AG04449 (cell line): ENCODE data around the gene PPP2R2C.

Source experiments
- CTCF ChIA-PET: fragments of 350-600 bp; formaldehyde crosslinking; extraction: SDS; loops from one replicate; lab custom pipeline; 2021; ENCODE audit warnings: antibody characterized with exemption; lab: Yijun Ruan, JAX
- POLR2A ChIA-PET: fragments of 400-600, 350-600 bp; formaldehyde crosslinking; extraction: SDS; loops from one replicate; lab custom pipeline; 2020; ENCODE audit warnings: antibody characterized with exemption, inconsistent platforms; lab: Yijun Ruan, JAX
- DNase-seq: peaks from one replicate; pipeline ENCODE4 v3.0.0-alpha.2; 2010; ENCODE audit warnings: low read depth, low spot score
- H3K4me3 ChIP-seq: 2 replicates; pipeline ENCODE4 v1.5.1; 2011; ENCODE audit warnings: low read depth, mild to moderate bottlenecking, control low read depth, low read length
- CTCF ChIP-seq: IDR thresholded peaks from one replicate; pipeline ENCODE4 v1.5.1; 2011; ENCODE audit warnings: mild to moderate bottlenecking, moderate library complexity, low read length, control low read depth, inconsistent platforms; ENCODE audit not compliant: insufficient read depth; ENCODE audit errors: missing control alignments

Gene PPP2R2C

GRCh38 chr4:6297266-6297815, 175.1 kb downstream of the PPP2R2C start:
- no peak overlapping the region for H3K4me3 ChIP-seq
- DNase-seq: no peak
- TF ChIP-seq CTCF: no peak
- POLR2A ChIA-PET: no interaction called here
- CTCF ChIA-PET: interaction anchor here (1.2 kb wide), 1 partner anchor 11 kb away, joined by 3 read pairs; no protein-coding TSS in a partner anchor

- CTCF ChIA-PET: interaction anchor here (0.8 to 1.2 kb wide), 2 partner anchors 45 to 47 kb away, joined by 3 to 4 read pairs; no protein-coding TSS in a partner anchor
Observed at GRCh38 chr4:6296026-6296425, 176.4 kb downstream of the PPP2R2C start.

GRCh38 chr4:6295495-6295894, 176.9 kb downstream of the PPP2R2C start:
- DNase-seq: no peak
- no peak overlapping the region for H3K4me3 ChIP-seq
- TF ChIP-seq CTCF: no peak
- POLR2A ChIA-PET: no interaction called here
- CTCF ChIA-PET: interaction anchor here (0.8 to 1.2 kb wide), 3 partner anchors 25 to 46 kb away, joined by 3 to 4 read pairs (median 3); partner anchors contain the start of gene WFS1

More at GRCh38 chr4:6296026-6296425, 176.4 kb downstream of the PPP2R2C start:
- H3K4me3 ChIP-seq: no peak overlapping the region
- POLR2A ChIA-PET: no interaction called here
- DNase-seq: no peak
- TF ChIP-seq CTCF: no peak

- TF ChIP-seq CTCF: no peak
- ChIA-PET POLR2A (no interaction called here), CTCF (interaction anchor here (1.0 kb wide), 2 partner anchors 25 to 33 kb away, joined by 3 read pairs; partner anchors contain the start of gene WFS1)
- no peak for DNase-seq
- H3K4me3 ChIP-seq: no peak overlapping the region
Observed at GRCh38 chr4:6294705-6295421, 177.6 kb downstream of the PPP2R2C start.

GRCh38 chr4:6293661-6294060, 178.8 kb downstream of the PPP2R2C start:
- POLR2A ChIA-PET: no interaction called here
- CTCF ChIA-PET: interaction anchor here (1.0 kb wide), 1 partner anchor 34 kb away, joined by 3 read pairs; no protein-coding TSS in a partner anchor
- DNase-seq: no peak
- TF ChIP-seq CTCF: no peak
- H3K4me3 ChIP-seq: no peak overlapping the region

- CTCF ChIA-PET: no interaction called here
- DNase-seq: no peak
- POLR2A ChIA-PET: no interaction called here
- H3K4me3 ChIP-seq: no peak overlapping the region
- TF ChIP-seq CTCF: no peak
Observed at GRCh38 chr4:6293097-6293445, 179.3 kb downstream of the PPP2R2C start.
